ENCODE measurements around the gene SYCE1.

DNA sequence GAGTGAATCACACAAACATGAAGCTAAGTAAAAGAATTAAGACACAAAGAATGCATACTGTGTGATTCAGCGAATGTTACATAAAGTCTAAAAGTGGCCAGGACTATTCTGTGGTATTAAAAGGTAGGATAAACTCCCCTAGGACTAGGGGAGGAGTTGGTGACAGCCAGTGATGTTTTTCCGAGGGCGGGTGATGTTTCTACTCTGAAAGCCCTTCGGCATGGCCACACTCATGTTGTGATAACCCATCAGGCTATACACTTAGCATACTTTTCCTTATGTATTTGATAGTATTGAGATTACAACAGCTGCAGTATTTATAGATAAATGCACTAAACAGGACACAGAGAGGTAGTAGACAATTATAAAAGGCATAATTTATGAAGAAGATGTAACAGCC is 54.0 kb downstream of the SYCE1 start:
- TF ChIP-seq, protein P1, sequence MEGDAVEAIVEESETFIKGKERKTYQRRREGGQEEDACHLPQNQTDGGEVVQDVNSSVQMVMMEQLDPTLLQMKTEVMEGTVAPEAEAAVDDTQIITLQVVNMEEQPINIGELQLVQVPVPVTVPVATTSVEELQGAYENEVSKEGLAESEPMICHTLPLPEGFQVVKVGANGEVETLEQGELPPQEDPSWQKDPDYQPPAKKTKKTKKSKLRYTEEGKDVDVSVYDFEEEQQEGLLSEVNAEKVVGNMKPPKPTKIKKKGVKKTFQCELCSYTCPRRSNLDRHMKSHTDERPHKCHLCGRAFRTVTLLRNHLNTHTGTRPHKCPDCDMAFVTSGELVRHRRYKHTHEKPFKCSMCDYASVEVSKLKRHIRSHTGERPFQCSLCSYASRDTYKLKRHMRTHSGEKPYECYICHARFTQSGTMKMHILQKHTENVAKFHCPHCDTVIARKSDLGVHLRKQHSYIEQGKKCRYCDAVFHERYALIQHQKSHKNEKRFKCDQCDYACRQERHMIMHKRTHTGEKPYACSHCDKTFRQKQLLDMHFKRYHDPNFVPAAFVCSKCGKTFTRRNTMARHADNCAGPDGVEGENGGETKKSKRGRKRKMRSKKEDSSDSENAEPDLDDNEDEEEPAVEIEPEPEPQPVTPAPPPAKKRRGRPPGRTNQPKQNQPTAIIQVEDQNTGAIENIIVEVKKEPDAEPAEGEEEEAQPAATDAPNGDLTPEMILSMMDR (conservative IDR thresholded peaks at IDR 0.05 in 1 of 2, IDR thresholded peaks at IDR 0.05 in 1 of 2; ENCODE audit: extremely low read depth in 1 of 2, insufficient read depth in 1 of 2, low read depth in 1 of 2, low read length in 2 of 2) = no peak
- TF ChIP-seq EZH2 (IDR thresholded peaks at IDR 0.05; ENCODE audit: borderline replicate concordance, low read length) = no peak

Data from mammary epithelial cell (primary cell).